Colonic mucosa (tissue), 4 donors: Measurements from ENCODE around the gene SH2D7. TPM values are rescaled to one million over a fixed set of nuclear protein-coding genes. Genes with fewer than 3 reads are reported as not detected.

Experiments
- DNase-seq: peaks from one replicate; pipeline ENCODE4 v3.0.0-alpha.2; 2020
- H3K27ac ChIP-seq: fragments of 200-600 bp; one replicate; pipeline ENCODE4 v1.8.0; 2021
- H3K27me3 ChIP-seq: fragments of 200-600 bp; one replicate; pipeline ENCODE4 v1.8.0; 2021
- H3K36me3 ChIP-seq: fragments of 200-600 bp; one replicate; pipeline ENCODE4 v1.8.0; 2021
- H3K4me1 ChIP-seq: fragments of 200-600 bp; one replicate; pipeline ENCODE4 v1.8.0; 2021; ENCODE audit warnings: mild to moderate bottlenecking
- H3K4me3 ChIP-seq: fragments of 200-600 bp; one replicate; pipeline ENCODE4 v1.8.0; 2021
- H3K9ac ChIP-seq, 2 donors: one replicate each; pipeline ENCODE4 v1.7.0; 2013; ENCODE audit warnings: control low read depth in 2 of 2, low read depth in 2 of 2, low read length in 2 of 2
- H3K9me3 ChIP-seq: fragments of 200-600 bp; one replicate; pipeline ENCODE4 v1.8.0; 2021
- intact Hi-C: fragments of 100-400 bp; cut with DNase I; formaldehyde crosslinking; loops from one replicate; pipeline ENCODE4 v1.14.1; 2022
- total RNA-seq, 2 donors: library from RNA; stranded (reverse); fragmentation: NEBNext Ultra II Directional in 1 of 2; extraction: Animal tissue kit (Norgen Biotek cat#: 25700) in 1 of 2; gene quantifications; one replicate each; pipeline ENCODE4 v1.2.1, GENCODE V29; 2021
- TF ChIP-seq, protein P1 (sequence below): fragments of 200-600 bp; IDR thresholded peaks from one replicate; pipeline ENCODE4 v1.8.0; 2022; ENCODE audit warnings: antibody characterized with exemption, mild to moderate bottlenecking
- donor health status: healthy.
- donor health status: DM: no; HTN: no; CAD: no.
- donor health status: DM: no; HTN: no; CAD: no.

The SH2D7 gene
- total RNA-seq, 2 donors from 2014 or later, result 0.58 to 1.6 TPM

GRCh38 chr15:78051596-78051995, 40.8 kb upstream of the SH2D7 start:
- Histone ChIP-seq H3K9me3 (no peaks in the 10 kb centered on the region), H3K4me1 (peaks cover 31% of the 10 kb centered on the region), H3K4me3 (no peak overlapping the region), H3K9ac (peak overlapping the region in 1 of 2 donors; percentile 70), H3K36me3 (no peaks in the 10 kb centered on the region), H3K27me3 (no peaks in the 10 kb centered on the region), H3K27ac (peak overlapping the region; percentile 61)
- TF ChIP-seq, protein P1, sequence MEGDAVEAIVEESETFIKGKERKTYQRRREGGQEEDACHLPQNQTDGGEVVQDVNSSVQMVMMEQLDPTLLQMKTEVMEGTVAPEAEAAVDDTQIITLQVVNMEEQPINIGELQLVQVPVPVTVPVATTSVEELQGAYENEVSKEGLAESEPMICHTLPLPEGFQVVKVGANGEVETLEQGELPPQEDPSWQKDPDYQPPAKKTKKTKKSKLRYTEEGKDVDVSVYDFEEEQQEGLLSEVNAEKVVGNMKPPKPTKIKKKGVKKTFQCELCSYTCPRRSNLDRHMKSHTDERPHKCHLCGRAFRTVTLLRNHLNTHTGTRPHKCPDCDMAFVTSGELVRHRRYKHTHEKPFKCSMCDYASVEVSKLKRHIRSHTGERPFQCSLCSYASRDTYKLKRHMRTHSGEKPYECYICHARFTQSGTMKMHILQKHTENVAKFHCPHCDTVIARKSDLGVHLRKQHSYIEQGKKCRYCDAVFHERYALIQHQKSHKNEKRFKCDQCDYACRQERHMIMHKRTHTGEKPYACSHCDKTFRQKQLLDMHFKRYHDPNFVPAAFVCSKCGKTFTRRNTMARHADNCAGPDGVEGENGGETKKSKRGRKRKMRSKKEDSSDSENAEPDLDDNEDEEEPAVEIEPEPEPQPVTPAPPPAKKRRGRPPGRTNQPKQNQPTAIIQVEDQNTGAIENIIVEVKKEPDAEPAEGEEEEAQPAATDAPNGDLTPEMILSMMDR, result no peak
- intact Hi-C loops, result no loop called here
- DNase-seq, result no peak

GRCh38 chr15:78052001-78052401, 40.4 kb upstream of the SH2D7 start:
- peak; percentile 81 for DNase-seq
- TF ChIP-seq, protein P1, result no peak
- intact Hi-C loops, result no loop called here
- H3K27ac ChIP-seq, result peak overlapping the region; percentile 61
- H3K4me1 ChIP-seq, result peaks cover 31% of the 10 kb centered on the region
- no peaks in the 10 kb centered on the region for H3K27me3 ChIP-seq
- no peak overlapping the region for H3K4me3 ChIP-seq
- H3K9ac ChIP-seq, result peak overlapping the region in 1 of 2 donors; percentile 42
- H3K9me3 ChIP-seq, result no peaks in the 10 kb centered on the region
- no peaks in the 10 kb centered on the region for H3K36me3 ChIP-seq

GRCh38 chr15:78052545-78052944, 39.8 kb upstream of the SH2D7 start:
- intact Hi-C loops, result no loop called here
- DNase-seq, result no peak
- TF ChIP-seq, protein P1, result no peak
- Histone ChIP-seq H3K9me3 (no peaks in the 10 kb centered on the region), H3K4me3 (no peak overlapping the region), H3K9ac (no peak overlapping the region), H3K36me3 (no peaks in the 10 kb centered on the region), H3K27me3 (no peaks in the 10 kb centered on the region), H3K4me1 (peaks cover 30% of the 10 kb centered on the region), H3K27ac (peak overlapping the region; percentile 61)

DNA sequence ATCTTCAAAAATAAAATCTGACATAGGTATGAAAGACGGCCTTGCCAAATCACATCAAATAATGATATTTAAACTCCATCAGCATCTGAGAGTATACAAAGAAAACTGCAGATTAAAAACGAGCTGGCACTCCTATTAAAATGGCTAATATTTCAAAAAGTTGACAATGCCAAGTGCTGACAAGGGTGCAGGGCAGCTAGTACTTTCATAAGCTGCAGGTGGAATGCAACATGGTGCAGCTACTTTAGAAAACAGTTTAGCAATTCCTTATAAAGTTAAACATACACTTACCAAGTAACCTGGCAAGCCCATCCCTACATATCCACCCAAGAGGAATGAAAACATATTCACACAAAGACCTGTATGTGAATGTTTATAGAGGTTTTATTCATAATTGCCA, 37.8 kb upstream of the SH2D7 start:
- intact Hi-C loops, result no loop called here
- Histone ChIP-seq H3K4me3 (no peak overlapping the region), H3K9me3 (no peaks in the 10 kb centered on the region), H3K27ac (no peak overlapping the region), H3K4me1 (peaks cover 37% of the 10 kb centered on the region), H3K36me3 (no peaks in the 10 kb centered on the region), H3K27me3 (no peaks in the 10 kb centered on the region), H3K9ac (no peak overlapping the region)
- DNase-seq, result no peak
- TF ChIP-seq, protein P1, result no peak

GRCh38 chr15:78054966-78055365, 37.4 kb upstream of the SH2D7 start:
- no peak overlapping the region for H3K4me3 ChIP-seq
- H3K27me3 ChIP-seq, result no peaks in the 10 kb centered on the region
- H3K9ac ChIP-seq, result no peak overlapping the region
- H3K4me1 ChIP-seq, result peaks cover 41% of the 10 kb centered on the region
- no peak for DNase-seq
- no peaks in the 10 kb centered on the region for H3K9me3 ChIP-seq
- H3K27ac ChIP-seq, result no peak overlapping the region
- TF ChIP-seq, protein P1, result no peak
- intact Hi-C loops, result no loop called here
- no peaks in the 10 kb centered on the region for H3K36me3 ChIP-seq
